HPDE6-E6E7 (cell line): Measurements from ENCODE around the gene USF2.
"Not testable (repeated sequence)": the region's sequence is repeated elsewhere in the genome, so short reads cannot be mapped to it uniquely, and the experiment has no call there.

Source experiments
- DNase-seq: peaks from one replicate; pipeline ENCODE4 v3.0.0; 2011; ENCODE audit warnings: missing footprints; ENCODE audit errors: extremely low spot score

The USF2 gene

DNA sequence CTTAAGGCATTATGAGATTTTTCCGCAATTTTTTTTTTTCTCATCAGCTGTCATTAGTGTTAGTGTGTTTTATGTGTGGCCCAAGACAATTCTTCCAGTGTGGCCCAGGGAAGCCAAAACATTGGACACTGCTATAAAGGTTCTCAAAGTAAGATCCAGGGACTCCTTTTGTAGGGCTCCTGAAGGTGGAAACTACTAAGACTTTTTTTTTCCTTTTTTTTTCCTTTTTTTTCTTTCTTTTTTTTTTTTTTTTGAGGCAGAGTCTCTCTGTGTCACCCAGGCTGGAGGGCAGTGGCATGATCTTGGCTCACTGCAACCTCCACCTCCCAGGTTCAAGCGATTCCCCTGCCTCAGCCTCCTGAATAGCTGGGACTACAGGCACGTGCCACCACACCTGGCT is 16.7 kb downstream of the USF2 start:
- not testable (repeated sequence) for DNase-seq

DNA sequence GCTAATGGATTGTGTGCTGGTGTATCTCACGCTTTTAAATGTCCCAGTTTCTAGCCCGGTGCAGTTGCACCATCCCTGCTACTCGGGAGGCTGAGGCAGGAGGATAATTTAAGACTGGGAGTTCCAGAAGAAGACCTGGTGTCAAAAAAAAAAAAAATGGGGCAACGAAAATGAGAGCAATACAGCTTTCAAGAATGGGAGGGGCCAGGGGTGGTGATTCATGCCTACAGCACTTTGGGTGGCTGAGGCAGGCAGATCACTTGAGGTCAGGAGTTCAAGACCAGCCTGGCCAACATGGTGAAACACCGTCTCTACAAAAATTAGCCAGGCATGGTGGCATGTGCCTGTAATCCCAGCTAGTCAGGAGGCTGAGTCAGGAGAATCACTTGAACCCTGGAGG is 17.3 kb downstream of the USF2 start:
- DNase-seq: not testable (repeated sequence)

DNA sequence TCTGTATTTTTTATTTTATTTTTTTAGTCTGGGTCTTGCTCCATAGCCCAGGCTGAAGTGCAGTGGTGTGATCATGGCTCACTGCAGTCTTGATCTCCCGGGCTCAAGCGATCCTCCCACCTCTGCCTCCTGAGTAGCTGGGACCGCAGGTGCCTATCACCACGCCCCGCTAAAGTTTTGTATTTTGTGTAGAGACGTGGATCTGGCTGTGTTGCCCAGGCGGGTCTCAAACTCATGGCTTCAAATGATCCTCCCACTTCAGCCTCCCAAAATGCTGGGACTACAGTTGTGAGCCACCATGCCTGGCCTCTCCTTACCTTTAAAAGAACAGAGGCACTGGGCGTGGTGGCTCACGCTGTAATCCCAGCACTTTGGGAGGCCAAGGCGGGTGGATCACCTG is 19.0 kb downstream of the USF2 start:
- no peak for DNase-seq

DNA sequence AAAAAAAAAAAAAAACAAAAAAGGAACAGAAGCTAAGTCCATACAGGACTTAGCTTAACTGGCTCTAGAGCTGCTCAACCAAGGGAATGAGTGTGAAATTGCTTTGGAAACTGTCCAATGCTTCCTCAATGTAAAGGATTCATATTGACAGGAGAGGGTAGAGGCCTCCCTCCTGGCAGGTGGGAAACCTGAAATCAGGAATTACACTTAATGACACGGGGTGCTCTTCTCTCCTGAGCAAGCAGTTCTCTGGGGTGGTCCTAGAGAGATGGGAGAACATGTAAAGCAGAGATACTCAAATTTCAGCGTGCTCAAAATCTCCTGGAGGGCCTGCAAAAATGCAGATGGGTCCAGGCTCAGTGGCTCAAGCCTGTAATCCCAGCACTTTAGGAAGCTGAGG is 19.6 kb downstream of the USF2 start:
- DNase-seq: no peak

DNA sequence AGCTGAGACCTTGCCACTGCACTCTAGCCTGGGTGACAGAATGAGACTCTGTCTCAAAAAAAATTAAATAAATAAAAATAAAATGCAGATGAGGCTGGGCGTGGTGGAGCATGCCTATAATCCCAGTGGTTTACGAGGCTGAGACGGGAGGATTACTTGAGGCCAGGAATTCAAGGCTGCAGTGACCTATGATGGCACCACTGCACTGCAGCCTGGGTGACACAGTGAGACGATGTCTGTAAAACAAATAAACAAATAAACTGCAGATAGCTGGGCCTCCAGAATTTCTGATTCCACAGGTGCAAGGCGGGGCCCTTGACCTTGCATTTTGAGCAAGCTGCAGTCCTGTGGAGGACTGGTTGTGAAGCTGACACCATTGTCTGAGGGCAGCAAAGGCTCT is 20.1 kb downstream of the USF2 start:
- no peak for DNase-seq

DNA sequence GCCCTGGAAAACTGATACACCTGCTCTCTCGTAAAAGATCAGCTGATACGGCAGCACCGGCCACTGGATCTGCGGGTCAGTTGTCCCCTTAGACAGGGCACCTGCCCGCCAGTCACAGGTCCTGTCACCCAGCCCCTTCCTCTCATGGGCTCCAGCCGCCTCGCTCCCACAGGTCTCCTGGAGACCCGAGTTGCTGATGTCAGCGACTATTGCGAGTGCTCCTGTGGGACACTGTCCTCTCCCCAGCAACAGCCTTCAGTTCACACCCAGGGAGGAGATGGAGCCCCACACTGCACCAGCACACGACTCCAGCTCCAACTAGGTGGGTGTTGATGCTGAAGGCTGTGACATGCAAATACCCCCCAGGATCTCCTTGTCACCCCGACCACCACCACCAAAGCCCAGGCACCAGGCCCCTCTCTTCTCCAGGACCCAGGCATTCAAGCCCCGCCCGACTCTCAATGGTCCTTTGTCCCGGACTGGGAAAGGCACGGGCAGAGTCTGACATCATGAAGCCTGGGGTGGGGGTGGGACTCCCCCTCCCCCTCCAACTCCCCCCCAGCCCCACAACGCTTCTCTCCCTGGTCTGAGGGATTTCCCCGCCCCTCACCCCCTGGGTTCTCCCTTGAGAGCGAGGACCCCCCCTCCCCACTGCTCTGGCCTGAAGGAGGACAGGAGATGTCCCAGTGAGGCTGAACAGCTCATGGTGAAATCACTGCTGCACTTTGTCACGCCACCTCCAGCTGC is 21.8 kb downstream of the USF2 start:
- DNase-seq: no peak

DNA sequence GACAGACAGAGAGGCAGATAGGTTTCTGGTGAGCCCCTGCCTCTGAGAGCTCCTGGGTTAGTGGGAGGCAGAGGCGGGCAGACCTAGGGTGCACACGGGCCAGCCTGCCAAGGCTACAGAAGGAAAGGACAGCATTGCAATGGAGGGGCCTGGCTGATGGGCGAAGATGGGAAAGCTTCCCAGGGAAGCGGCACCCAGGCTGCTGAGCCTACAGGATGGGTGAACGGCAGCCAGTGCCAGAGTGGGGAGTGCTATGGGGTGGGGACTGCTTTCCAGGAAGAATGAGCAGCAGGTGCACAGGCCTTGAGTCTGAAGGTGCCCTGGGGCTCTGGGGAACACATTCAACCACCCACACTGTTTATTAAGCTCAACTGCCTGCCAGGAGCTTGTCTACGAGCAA is 22.5 kb downstream of the USF2 start:
- no peak for DNase-seq

DNA sequence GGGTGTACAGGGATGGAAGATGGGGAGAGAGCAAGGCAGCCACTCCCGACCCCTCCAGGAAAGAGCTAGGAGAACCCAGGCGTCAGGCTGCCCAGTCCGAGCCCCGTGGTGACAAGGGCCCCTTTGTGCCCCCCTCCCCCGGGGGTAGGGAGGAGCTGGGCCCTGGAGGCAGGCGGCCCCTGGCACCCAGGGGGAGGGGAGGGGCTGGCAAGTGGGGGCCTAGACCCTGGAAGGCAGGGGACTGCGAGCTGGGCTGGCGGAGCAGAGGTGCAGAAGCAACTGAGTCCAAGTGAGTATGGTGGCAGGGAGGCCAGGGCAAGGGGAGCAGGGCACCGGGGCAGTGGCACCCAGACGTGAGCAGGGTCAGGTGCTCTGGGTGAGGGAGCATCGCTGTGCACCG is 23.2 kb downstream of the USF2 start, which contains the start of gene MAG:
TSS of gene MAG (plus strand) at position 246 of the 400 bp plus-strand sequence. CDS start 3,248 bp downstream, outside the sequence.
- DNase-seq: no peak

DNA sequence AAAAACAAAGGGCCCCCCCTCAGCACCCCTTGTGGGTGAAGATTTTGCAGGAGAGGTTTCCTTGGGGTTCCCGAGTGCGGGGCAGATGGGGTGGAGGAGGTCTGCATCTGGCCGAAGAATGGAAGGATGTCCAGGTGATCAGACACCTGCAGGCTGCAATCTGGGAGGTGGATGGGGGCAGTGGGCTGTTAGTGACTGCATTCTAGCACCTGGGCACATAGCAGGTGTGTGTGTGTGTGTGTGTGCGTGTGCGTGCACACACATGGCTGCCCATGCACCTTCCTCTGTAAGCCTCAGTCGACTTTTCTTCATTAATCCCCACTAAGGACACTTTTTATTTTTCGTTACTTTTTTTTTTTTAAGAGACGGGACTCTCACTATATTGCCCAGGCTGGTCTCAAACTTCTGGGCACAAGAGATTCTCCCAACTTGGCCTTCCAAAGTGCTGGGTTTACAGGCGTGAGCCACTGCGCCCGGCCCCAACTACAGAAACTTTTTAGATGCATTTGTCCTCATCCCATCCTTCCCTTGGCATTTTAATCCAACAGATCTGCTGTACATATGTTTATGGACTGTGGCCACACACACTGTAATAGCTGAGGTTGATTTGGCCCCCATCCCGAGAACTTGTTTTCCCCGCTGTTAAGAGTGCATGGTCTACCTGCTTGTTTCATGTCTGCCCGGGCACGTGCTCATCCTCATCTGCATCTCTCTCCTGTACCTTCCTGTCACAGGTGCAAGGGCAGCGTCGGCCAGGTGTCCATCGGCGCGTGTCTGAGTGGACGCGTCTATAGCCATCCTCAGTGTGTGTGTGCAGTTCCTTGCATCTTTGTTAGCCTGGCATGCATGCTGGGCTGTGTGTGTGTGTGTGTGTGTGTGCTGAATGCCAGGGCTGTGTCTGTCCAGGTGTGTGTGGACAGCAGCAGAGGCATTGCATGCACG is 23.9 kb downstream of the USF2 start:
- DNase-seq: no peak

DNA sequence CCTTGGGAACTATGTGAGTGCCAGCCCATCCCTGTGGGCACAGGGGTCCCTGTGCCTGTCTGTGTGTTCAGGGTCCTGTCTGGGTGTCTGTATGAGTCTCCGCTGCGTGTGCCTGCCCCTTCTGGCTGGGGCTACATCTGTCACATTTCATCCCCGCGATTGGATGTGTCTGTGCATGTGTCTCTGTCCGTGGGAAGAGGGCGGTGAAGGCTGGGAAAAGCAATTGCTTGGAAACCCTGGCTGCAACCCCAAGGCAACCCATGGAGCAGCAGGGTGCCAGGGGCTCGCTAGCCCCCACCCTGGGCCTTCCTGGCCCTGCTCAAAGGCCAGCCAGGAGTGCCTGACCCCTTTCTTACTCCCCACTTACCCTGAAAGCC is 24.6 kb downstream of the USF2 start:
- no peak for DNase-seq

DNA sequence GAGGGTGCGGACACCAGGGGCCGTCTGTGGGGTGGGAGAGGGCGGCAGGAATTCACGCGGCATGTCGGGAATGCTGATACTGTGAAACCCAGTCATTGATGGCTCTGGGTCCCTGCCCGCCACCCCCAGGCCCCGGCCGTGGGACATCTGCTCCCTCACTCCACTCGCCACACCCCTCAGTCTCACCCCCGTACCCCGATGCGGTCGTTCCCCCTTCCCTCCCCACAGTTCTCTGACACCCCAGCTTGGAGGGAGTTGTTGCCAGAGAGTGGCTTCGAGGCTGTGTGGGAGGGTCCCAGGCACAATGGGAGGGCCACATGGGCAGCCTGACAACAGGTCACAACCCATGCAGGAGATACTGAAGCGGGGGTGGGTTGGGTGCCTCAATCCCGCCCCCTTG is 25.0 kb downstream of the USF2 start:
- no peak for DNase-seq

DNA sequence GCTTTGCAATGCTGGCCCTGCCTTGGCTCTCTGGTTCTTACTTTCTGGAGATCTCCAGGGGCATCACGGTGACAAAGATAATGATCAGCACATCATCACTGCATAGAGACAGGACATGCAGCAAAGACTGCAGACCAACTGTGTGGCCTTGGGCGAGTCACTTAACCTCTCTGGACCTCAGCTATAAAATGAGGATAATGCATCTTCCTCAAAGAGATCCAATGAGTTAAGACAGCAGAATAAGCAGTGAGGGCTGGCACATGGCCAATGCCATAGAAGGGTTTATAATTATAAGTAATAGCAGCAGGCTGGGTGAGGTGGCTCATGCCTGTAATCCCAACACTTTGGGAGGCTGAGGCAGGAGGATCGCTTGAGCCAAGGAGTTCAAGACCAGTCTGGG is 25.6 kb downstream of the USF2 start:
- DNase-seq: no peak

DNA sequence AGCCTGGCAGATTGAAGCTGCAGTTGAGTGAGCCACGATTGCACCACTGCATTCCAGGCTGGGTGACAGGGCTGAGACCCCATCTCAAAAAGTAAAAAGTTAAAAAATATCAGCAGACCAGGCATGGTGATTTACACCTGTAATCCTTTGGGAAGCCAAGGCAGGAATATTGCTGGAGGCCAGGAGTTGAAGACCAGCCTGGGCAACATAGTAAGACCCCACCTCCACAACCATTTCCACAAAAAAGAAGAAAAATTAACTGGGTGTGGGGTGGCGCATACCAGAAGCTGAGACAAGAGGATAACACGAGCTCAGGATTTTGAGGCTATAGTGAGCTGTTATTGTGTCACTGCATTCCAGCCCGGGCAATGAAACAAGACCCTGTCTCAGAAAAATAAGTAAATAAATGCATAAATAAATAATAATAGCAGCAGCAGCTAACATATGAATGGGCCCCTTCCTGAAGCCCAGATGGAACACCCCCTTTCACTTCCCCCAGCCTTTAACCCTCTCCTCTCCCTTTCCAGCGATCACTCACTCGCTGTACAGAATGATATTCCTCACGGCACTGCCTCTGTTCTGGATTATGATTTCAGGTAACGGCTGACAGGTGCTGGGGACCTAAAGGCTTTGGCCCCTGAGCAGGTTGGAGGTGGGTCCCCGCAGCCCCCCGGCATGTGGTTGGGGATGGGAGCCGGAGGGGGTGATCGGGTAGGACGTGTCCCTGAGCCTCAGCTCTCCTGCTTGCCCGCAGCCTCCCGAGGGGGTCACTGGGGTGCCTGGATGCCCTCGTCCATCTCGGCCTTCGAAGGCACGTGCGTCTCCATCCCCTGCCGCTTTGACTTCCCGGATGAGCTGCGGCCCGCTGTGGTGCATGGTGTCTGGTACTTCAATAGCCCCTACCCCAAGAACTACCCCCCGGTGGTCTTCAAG is 26.4 kb downstream of the USF2 start:
- DNase-seq: no peak

DNA sequence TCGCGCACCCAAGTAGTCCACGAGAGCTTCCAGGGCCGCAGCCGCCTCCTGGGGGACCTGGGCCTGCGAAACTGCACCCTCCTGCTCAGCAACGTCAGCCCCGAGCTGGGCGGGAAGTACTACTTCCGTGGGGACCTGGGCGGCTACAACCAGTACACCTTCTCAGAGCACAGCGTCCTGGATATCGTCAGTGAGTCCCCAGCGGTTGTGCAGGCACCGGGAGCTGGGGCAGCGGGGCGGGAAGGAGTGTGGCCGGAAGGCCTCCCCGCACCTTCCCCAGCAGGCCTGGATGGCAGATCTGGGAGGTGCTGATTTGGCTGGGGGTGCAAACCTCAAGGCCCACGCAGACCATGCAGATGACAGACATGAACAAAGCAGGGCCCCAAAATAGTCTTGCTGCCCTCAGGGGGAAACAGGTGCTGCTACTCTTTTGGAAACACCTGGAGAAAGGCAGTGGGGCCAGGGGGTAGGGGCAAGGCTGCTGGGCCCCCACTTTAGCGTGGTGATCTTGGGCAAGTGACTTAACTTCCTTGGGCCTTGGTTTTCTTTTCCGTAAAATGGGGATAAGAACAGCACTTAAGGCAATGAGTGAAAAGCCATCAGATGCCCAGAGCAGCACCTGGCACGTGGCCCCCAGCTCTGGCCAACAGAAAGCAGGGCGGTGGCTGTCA is 27.2 kb downstream of the USF2 start:
- no peak for DNase-seq

DNA sequence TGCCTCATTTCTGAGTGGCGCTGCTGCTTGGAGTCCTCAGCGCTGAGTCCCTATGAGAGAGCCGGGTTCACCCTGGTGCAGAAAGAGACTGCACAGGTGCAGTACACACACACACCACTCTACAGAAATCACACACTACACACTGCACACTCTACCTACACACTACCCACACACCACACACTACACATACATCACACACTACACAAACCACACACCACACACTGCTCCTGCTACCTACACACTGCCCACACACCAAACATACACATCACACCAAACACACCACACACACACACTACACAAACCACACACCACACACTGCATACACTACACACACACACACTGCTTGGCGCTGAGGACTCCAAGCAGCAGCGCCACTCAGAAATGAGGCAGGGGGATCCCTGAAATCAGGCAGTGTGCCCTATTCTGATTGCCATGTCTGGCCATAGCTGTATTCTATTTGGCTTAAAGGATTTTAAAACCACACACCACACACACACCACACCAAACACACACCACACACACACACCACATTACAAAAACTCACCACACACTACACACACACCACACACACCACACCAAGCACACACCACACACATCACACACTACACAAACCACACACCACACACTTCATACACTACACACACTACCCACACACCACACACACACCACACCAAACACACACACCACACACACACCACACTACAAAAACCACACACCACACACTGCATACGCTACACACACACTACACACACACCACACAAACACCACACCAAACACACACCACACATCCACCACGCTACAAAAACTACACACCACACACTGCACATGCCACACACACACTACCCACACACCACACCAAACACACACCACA is 28.1 kb downstream of the USF2 start:
- no peak for DNase-seq

DNA sequence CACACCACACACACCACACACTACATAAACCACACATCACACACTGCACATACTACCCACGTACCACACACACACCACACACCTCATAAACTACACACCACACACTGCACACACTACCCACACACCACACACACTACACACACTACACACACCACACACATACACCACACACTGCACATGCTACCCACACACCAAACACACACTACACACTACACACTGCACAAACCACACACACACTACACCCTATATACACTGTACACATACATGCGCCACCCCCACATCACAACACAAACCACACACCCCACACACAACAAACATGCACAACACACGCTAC is 28.7 kb downstream of the USF2 start:
- DNase-seq: no peak

DNA sequence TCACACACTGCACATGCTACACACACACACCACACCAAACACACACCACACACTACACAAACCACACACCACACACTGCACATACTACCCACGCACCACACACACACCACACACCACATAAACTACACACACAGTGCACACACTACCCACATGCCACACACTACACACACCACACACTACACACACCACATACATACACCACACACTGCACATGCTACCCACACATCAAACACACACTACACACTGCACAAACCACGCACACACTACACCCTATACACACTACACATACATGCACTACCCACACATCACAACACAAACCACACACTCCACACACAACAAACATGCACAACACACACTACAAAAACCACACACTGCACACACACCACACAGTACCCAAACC is 29.2 kb downstream of the USF2 start:
- no peak for DNase-seq

DNA sequence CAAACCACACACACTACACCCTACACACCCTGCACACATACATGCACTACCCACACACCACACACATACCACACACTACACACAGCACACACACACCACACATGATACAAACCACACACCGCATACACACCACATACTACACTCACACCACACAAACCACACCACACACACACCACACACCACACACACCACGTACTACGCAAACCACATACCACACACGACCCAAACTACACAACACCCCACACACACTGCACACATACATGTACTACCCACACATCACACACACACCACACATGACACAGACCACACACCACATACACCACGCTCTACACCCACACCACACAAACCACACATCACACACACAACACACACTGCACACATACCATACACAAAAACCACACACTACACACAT is 29.8 kb downstream of the USF2 start:
- no peak for DNase-seq

DNA sequence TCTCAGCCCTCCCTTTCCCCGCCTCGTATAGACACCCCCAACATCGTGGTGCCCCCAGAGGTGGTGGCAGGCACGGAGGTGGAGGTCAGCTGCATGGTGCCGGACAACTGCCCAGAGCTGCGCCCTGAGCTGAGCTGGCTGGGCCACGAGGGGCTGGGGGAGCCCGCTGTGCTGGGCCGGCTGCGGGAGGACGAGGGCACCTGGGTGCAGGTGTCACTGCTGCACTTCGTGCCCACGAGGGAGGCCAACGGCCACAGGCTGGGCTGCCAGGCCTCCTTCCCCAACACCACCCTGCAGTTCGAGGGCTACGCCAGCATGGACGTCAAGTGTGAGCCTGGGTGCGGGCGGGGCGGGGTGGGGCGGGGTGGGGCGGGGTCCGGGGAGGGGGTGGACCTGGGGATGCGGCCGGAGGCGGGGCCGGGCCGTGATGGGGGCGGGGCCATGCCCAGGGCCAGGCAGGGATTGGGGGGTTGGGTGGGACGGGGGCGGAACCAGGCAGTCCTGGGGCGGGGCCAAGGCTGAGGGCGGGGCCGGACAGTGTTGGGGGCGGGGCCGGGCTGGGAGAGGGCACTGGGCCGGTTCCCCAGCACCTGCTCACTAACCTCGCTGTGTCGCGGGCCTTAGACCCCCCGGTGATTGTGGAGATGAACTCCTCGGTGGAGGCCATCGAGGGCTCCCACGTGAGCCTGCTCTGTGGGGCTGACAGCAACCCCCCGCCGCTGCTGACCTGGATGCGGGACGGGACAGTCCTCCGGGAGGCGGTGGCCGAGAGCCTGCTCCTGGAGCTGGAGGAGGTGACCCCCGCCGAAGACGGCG is 31.0 kb downstream of the USF2 start:
- no peak for DNase-seq

DNA sequence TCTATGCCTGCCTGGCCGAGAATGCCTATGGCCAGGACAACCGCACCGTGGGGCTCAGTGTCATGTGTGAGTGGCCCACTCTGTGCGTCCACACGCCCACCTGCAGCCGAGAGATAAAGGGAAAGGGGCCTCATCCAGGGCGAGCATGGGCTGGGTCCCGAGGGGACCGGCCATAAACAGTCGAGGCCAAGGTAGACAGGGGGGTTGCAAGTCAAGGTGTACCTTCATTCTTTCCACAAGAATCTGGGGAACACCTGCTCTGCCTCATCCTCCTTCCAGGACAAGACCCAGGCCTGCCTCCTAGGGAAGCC is 31.5 kb downstream of the USF2 start:
- DNase-seq: no peak
